Measurements from ENCODE around the gene NAPA. TPM values are rescaled to one million over a fixed set of nuclear protein-coding genes. Genes with fewer than 3 reads are reported as not detected.

The NAPA gene
- total and polyA plus RNA-seq, 3 experiments from 2014 or later: 77.6 to 122 (median 78.0) TPM

DNA sequence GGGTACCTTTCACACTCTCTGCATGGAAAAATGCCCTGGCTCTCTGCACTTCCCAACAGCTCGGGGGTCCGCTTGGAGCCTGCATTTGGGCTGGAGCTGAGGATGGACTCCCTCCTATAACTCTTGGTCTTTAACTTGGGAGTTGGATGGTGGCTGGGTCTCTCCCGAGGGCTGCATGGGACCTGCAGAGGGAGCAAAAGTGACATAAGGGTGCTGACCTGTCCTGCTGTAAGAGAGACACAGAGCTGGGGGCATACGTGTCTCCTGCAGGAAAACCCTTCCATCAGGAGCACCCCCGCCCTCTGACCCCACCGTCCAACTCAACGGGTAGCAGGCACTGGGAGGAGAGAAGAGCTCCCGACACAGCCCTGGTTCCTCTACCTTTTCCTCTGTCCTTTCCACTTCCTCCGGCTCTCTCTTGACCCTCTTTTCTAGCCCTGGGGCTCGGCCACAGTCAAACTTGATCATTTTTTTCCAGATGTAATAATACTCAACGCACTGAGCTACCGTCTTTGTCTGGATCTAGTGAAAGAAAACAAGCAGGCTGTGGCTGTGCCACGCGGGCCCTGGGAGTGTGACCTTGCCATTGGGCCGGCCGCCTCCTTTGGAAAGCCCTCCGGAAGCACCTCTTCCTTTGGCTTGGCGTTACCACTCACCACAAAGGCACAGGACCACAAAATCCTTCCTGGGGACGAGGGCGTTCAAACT is 6.8 kb upstream of the NAPA start:
- H3K4me1 Mint-ChIP-seq: peaks cover 32 to 46% (median 40%) of the 10 kb centered on the region in 3 donors
- CTCF ChIA-PET: interaction anchor here (0.6 to 1.7 kb wide), 5 partner anchors 11 to 185 kb away, joined by 3 to 4 read pairs (median 4); partner anchors contain the start of gene KPTN
- H3K9me3 ChIP-seq (ENCODE audit: low read length): no peaks in the 10 kb centered on the region

DNA sequence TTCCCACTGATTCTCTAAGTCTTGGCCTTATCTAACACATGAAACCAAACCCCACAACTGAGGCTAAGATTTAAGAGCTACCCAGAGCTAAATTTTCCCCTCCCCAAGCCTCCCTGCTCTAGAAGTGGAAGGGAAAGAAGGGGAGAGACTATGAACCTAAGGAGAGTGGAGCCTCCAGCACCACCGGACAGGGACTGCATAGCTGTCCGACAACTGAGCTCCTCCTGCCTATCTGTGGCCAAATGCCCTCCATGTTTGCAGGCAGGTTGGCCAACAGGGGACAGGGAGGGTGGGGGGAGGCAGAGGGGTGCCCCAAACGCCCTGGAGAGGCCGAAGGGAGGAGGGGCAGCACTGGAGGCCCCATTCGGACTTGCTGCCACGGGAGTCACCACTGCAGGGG is 6.0 kb upstream of the NAPA start:
- DNase-seq: no peak
- peaks cover 4% of the 10 kb centered on the region for H3K27me3 ChIP-seq (ENCODE audit: insufficient read depth, low read length, poor library complexity, severe bottlenecking)
- H3K27me3 Mint-ChIP-seq: peaks cover 4 to 22% of the 10 kb centered on the region in 2 donors
- H3K27ac Mint-ChIP-seq: no peak overlapping the region
- H3K4me3 Mint-ChIP-seq: no peak overlapping the region
- H3K9me3 Mint-ChIP-seq: no peaks in the 10 kb centered on the region
- no peak overlapping the region for H3K4me3 ChIP-seq (ENCODE audit: low read length)
- CTCF ChIA-PET: interaction anchor here (0.6 to 1.3 kb wide), 2 partner anchors 54 to 84 kb away, joined by 3 to 5 read pairs; no protein-coding TSS in a partner anchor
- H3K27ac ChIP-seq (ENCODE audit: low read depth, low read length): no peak overlapping the region
- POLR2A ChIA-PET: no interaction called here
- H3K36me3 Mint-ChIP-seq: no peaks in the 10 kb centered on the region
- peaks cover 38 to 53% (median 48%) of the 10 kb centered on the region in 3 donors for H3K4me1 Mint-ChIP-seq
- H3K4me1 ChIP-seq (ENCODE audit: insufficient read depth, low read length): peaks cover 44% of the 10 kb centered on the region
- no peaks in the 10 kb centered on the region for H3K9me3 ChIP-seq (ENCODE audit: low read length)
- no peaks in the 10 kb centered on the region for H3K36me3 ChIP-seq (ENCODE audit: insufficient read depth, low read length)

More for the DNA sequence above, 6.8 kb upstream of the NAPA start:
- Mint-ChIP-seq H3K9me3 (no peaks in the 10 kb centered on the region), H3K4me3 (peak overlapping the region in 5 of 7 donors; percentile 15 to 55 (median 39)), H3K36me3 (no peaks in the 10 kb centered on the region), H3K27me3 (peaks cover 4 to 22% of the 10 kb centered on the region in 2 donors), H3K27ac (peak overlapping the region in 3 of 8 donors; percentile 5 to 63 (median 42))
- H3K36me3 ChIP-seq (ENCODE audit: insufficient read depth, low read length): no peaks in the 10 kb centered on the region
- no peak overlapping the region for H3K27ac ChIP-seq (ENCODE audit: low read depth, low read length)
- POLR2A ChIA-PET: no interaction called here
- no peak for DNase-seq
- peaks cover 4% of the 10 kb centered on the region for H3K27me3 ChIP-seq (ENCODE audit: insufficient read depth, low read length, poor library complexity, severe bottlenecking)
- peaks cover 36% of the 10 kb centered on the region for H3K4me1 ChIP-seq (ENCODE audit: insufficient read depth, low read length)
- no peak overlapping the region for H3K4me3 ChIP-seq (ENCODE audit: low read length)

DNA sequence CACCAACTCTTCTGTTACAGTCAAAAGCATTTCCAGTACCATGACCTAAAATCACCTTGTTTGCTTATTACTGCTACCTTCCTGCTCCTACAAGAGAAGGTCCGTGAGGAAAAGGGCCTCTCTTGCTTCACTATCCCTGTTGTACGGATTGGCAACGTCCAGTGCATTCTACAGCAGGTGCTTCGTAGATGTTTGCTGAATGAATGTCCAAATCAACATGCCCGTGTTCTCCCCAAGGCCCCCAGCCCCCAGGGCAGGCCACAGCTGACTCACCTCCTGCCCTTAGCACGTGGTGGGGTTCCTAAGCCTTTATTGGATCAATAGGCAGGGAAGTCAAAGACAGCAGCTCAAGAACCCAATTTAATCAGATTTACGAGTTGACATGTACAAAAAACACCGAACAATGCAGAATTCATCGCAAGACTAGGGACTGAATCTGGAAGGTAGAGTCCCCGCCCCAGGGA is 5.5 kb upstream of the NAPA start:
- Mint-ChIP-seq H3K9me3 (no peaks in the 10 kb centered on the region), H3K4me3 (no peak overlapping the region), H3K27ac (no peak overlapping the region), H3K27me3 (peaks cover 4 to 22% of the 10 kb centered on the region in 2 donors), H3K4me1 (peaks cover 43 to 58% (median 52%) of the 10 kb centered on the region in 3 donors), H3K36me3 (no peaks in the 10 kb centered on the region)
- ChIA-PET CTCF (interaction anchor here (1.3 kb wide), 1 partner anchor 84 kb away, joined by 5 read pairs; no protein-coding TSS in a partner anchor), POLR2A (no interaction called here)
- H3K4me3 ChIP-seq (ENCODE audit: low read length): no peak overlapping the region
- no peaks in the 10 kb centered on the region for H3K9me3 ChIP-seq (ENCODE audit: low read length)
- peaks cover 4% of the 10 kb centered on the region for H3K27me3 ChIP-seq (ENCODE audit: insufficient read depth, low read length, poor library complexity, severe bottlenecking)
- no peak overlapping the region for H3K27ac ChIP-seq (ENCODE audit: low read depth, low read length)
- DNase-seq: no peak
- H3K4me1 ChIP-seq (ENCODE audit: insufficient read depth, low read length): peaks cover 48% of the 10 kb centered on the region
- H3K36me3 ChIP-seq (ENCODE audit: insufficient read depth, low read length): no peaks in the 10 kb centered on the region

DNA sequence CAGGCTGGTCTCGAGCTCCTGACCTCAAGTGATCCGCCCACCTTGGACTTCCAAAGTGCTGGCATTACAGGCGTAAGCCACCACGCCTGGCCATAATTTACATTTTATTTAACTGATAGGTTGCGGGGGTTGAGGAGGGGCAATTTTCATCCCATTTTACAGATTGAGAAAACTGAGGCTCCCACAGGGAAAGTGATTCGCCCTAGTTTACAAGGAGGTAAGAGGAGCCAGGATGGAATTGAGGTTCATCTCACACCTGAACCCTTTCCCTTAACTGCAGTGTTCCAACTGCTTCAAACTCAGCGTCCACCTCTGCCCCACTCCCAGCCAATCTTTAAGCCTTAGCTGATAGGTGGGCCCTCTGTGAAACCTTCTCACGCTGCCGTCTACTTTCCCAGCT is 4.0 kb upstream of the NAPA start:
- peak overlapping the region in 3 of 8 donors; percentile 12 to 51 (median 33) for H3K27ac Mint-ChIP-seq
- Histone ChIP-seq H3K4me1 (ENCODE audit: insufficient read depth, low read length) (peaks cover 53% of the 10 kb centered on the region), H3K36me3 (ENCODE audit: insufficient read depth, low read length) (no peaks in the 10 kb centered on the region), H3K27ac (ENCODE audit: low read depth, low read length) (no peak overlapping the region), H3K27me3 (ENCODE audit: insufficient read depth, low read length, poor library complexity, severe bottlenecking) (peaks cover 4% of the 10 kb centered on the region), H3K4me3 (ENCODE audit: low read length) (no peak overlapping the region), H3K9me3 (ENCODE audit: low read length) (no peaks in the 10 kb centered on the region)
- H3K36me3 Mint-ChIP-seq: peaks cover 0 to 8% (median 0%) of the 10 kb centered on the region in 3 donors
- POLR2A ChIA-PET: interaction anchor here (0.6 kb wide), 1 partner anchor 187 kb away, joined by 3 read pairs; no protein-coding TSS in a partner anchor
- DNase-seq: no peak
- H3K4me3 Mint-ChIP-seq: peak overlapping the region in 1 of 7 donors; percentile 23
- peaks cover 54 to 72% (median 68%) of the 10 kb centered on the region in 3 donors for H3K4me1 Mint-ChIP-seq
- H3K9me3 Mint-ChIP-seq: no peaks in the 10 kb centered on the region
- peaks cover 11 to 18% of the 10 kb centered on the region in 2 donors for H3K27me3 Mint-ChIP-seq
- CTCF ChIA-PET: interaction anchor here (0.9 to 1.6 kb wide), 5 partner anchors 15 to 180 kb away, joined by 3 to 5 read pairs (median 3); no protein-coding TSS in a partner anchor

DNA sequence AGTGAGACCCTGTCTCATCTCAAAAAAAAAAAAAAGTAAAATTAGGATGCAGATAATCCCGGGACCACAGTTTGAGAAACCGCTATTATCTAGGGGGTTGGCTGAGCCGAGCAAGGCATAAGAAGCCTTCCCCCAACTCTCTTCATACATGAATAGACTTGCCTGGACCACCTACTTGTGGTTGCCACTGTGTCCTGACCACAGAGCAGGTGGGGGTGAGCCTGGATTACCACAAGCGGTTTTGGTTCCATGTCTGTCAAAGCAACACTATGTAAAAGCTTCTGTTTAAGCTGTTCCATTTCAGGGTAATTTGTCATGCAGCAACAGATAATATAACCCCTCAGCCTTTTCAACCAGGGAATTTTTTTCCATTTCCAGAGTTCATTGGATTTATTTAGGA is 3.3 kb upstream of the NAPA start:
- Histone ChIP-seq H3K36me3 (ENCODE audit: insufficient read depth, low read length) (no peaks in the 10 kb centered on the region), H3K4me3 (ENCODE audit: low read length) (no peak overlapping the region), H3K4me1 (ENCODE audit: insufficient read depth, low read length) (peaks cover 60% of the 10 kb centered on the region), H3K9me3 (ENCODE audit: low read length) (no peaks in the 10 kb centered on the region), H3K27ac (ENCODE audit: low read depth, low read length) (no peak overlapping the region), H3K27me3 (ENCODE audit: insufficient read depth, low read length, poor library complexity, severe bottlenecking) (peaks cover 4% of the 10 kb centered on the region)
- H3K27ac Mint-ChIP-seq: peak overlapping the region; percentile 59 to 93 (median 84)
- H3K9me3 Mint-ChIP-seq: no peaks in the 10 kb centered on the region
- CTCF ChIA-PET: interaction anchor here (0.8 to 1.5 kb wide), 4 partner anchors 16 to 180 kb away, joined by 3 to 5 read pairs (median 4); no protein-coding TSS in a partner anchor
- H3K4me1 Mint-ChIP-seq: peaks cover 59 to 79% (median 75%) of the 10 kb centered on the region in 3 donors
- H3K27me3 Mint-ChIP-seq: peaks cover 11 to 14% of the 10 kb centered on the region in 2 donors
- POLR2A ChIA-PET: interaction anchor here (0.5 to 0.6 kb wide), 3 partner anchors 16 to 240 kb away, joined by 3 read pairs; no protein-coding TSS in a partner anchor
- H3K36me3 Mint-ChIP-seq: peaks cover 0 to 9% (median 0%) of the 10 kb centered on the region in 3 donors
- peak overlapping the region; percentile 20 to 76 (median 60) for H3K4me3 Mint-ChIP-seq
- peak; percentile 20 to 73 (median 66) for DNase-seq

DNA sequence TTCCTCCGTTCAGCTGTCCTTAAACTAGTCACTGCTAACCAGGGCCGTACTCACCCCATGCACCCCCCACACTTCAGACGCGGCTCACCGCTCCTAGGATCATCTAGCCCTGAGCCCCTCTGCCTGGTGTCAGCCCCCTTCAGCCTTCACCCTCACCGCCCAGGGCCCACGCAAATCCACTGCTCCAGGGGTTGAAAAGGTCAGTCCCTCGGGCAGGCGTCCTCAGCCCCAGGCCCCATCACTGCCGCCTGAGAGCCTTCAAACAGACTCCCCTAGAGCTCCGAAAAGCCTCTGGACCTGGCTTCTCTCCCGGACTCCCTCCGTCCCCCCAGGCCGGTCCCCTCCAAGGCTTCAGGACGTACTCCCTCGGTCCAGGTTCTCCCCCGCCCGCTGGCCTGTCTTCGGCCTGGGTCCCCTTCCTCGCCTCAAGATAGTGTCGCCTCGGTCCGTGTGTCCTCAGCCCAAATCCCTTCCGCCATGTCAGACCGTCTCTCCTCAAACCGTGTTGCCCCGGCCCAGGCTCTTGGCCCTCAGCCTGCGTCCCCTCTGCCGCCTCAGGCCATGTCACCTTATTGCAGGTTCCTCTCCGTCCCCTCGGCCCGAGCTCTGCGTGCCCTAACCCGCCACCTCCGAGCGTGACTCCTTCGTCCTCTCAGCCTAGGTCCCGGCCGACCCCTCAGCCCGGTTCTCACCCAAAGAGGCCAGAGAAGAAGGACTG is 553 bp downstream of the NAPA start:
- peaks cover 71% of the 10 kb centered on the region for H3K4me1 ChIP-seq (ENCODE audit: insufficient read depth, low read length)

DNA sequence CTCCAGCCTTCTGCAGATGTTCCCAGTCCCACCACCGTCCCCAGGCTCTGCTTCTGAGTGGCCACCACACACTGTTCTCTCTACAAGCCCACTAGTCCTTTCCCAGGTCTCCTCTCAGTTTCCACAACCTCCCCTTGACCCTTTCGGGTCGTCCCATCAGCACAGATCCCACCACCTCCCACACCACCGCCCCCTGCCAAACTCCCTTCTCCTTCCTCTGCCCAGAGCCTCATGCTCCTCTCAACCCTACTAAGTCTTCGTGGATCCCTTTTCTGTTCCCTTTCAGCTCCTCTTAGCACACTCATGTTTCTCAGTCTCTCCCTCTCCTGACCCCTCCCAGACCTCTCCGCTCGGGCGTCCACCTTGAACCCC is 1.9 kb downstream of the NAPA start:
- H3K4me1 ChIP-seq (ENCODE audit: insufficient read depth, low read length): peaks cover 58% of the 10 kb centered on the region
- Mint-ChIP-seq H3K27me3 (peaks cover 0 to 7% of the 10 kb centered on the region in 2 donors), H3K4me1 (peaks cover 76 to 92% (median 78%) of the 10 kb centered on the region in 3 donors), H3K4me3 (peak overlapping the region; percentile 92 to 99 (median 98)), H3K9me3 (no peaks in the 10 kb centered on the region), H3K27ac (peak overlapping the region; percentile 54 to 99 (median 98)), H3K36me3 (peaks cover 0 to 42% (median 0%) of the 10 kb centered on the region in 3 donors)
- H3K36me3 ChIP-seq (ENCODE audit: insufficient read depth, low read length): no peaks in the 10 kb centered on the region
- ChIA-PET POLR2A (no interaction called here), CTCF (interaction anchor here (1.1 to 1.7 kb wide), 2 partner anchors 76 to 87 kb away, joined by 3 to 5 read pairs; no protein-coding TSS in a partner anchor)
- no peak for DNase-seq
- H3K27ac ChIP-seq (ENCODE audit: low read depth, low read length): peak overlapping the region; percentile 41
- H3K9me3 ChIP-seq (ENCODE audit: low read length): no peaks in the 10 kb centered on the region
- H3K27me3 ChIP-seq (ENCODE audit: insufficient read depth, low read length, poor library complexity, severe bottlenecking): no peaks in the 10 kb centered on the region
- H3K4me3 ChIP-seq (ENCODE audit: low read length): peak overlapping the region; percentile 16

More for the DNA sequence above, 553 bp downstream of the NAPA start:
- H3K36me3 Mint-ChIP-seq: peaks cover 0 to 39% (median 0%) of the 10 kb centered on the region in 3 donors
- POLR2A ChIA-PET: interaction anchor here (1.0 to 2.1 kb wide), 2 partner anchors 94 to 96 kb away, joined by 3 to 10 read pairs; no protein-coding TSS in a partner anchor
- no peaks in the 10 kb centered on the region for H3K27me3 ChIP-seq (ENCODE audit: insufficient read depth, low read length, poor library complexity, severe bottlenecking)
- peak overlapping the region; percentile 93 to 99 (median 98) for H3K27ac Mint-ChIP-seq
- H3K4me3 Mint-ChIP-seq: peak overlapping the region; percentile 92 to 99 (median 98)
- peaks cover 84 to 98% (median 90%) of the 10 kb centered on the region in 3 donors for H3K4me1 Mint-ChIP-seq
- peak overlapping the region; percentile 98 for H3K27ac ChIP-seq (ENCODE audit: low read depth, low read length)
- H3K27me3 Mint-ChIP-seq: peaks cover 0 to 7% of the 10 kb centered on the region in 2 donors
- CTCF ChIA-PET: interaction anchor here (0.8 to 3.0 kb wide), 9 partner anchors 12 to 193 kb away, joined by 3 to 25 read pairs (median 8); partner anchors contain the start of gene KPTN
- H3K9me3 Mint-ChIP-seq: no peaks in the 10 kb centered on the region
- H3K9me3 ChIP-seq (ENCODE audit: low read length): no peaks in the 10 kb centered on the region
- no peaks in the 10 kb centered on the region for H3K36me3 ChIP-seq (ENCODE audit: insufficient read depth, low read length)
- DNase-seq: no peak
- H3K4me3 ChIP-seq (ENCODE audit: low read length): peak overlapping the region; percentile 98

All from CD8-positive, alpha-beta memory T cell (primary cell).